Subcutaneous adipose tissue (tissue), 4 donors: Measurements from ENCODE around the gene AKR7A3. TPM values are rescaled to one million over a fixed set of nuclear protein-coding genes. Genes with fewer than 3 reads are reported as not detected.

Experiments used
- CTCF ChIP-seq: fragments of 450-650 bp; IDR thresholded peaks from one replicate; pipeline ENCODE4 v1.5.1; 2016; ENCODE audit warnings: low read depth, mild to moderate bottlenecking, control low read depth, antibody characterized with exemption, moderate library complexity
- total RNA-seq, 4 donors: library from RNA; depleted of rRNA; stranded (reverse); fragments of >200 nt; gene quantifications; one replicate each; pipeline ENCODE4 v1.1.0, GENCODE V29; 2016

The AKR7A3 gene
- total RNA-seq, 4 donors from 2014 or later: 0.51 to 2.4 (median 2.0) TPM; not detected in 1

GRCh38 chr1:19258353-19258752 lies 30.2 kb downstream of the AKR7A3 start:
- TF ChIP-seq CTCF: no peak

GRCh38 chr1:19257178-19257914 lies 31.2 kb downstream of the AKR7A3 start:
- no peak for TF ChIP-seq CTCF

GRCh38 chr1:19255288-19255687 lies 33.3 kb downstream of the AKR7A3 start:
- TF ChIP-seq CTCF: no peak

GRCh38 chr1:19254416-19254815 lies 34.2 kb downstream of the AKR7A3 start:
- TF ChIP-seq CTCF: no peak

- no peak for TF ChIP-seq CTCF
Observed at GRCh38 chr1:19251305-19252196, 37.0 kb downstream of the AKR7A3 start, which contains the start of the genes EMC1 and MRTO4. Gene EMC1 (minus strand): TSS chr1:19251524. CDS start chr1:19251509, 15 bp downstream. Gene MRTO4 (plus strand): TSS chr1:19251805. CDS start chr1:19251836, 31 bp downstream.

- TF ChIP-seq CTCF: no peak
Observed at GRCh38 chr1:19250629-19251304, 37.8 kb downstream of the AKR7A3 start.
